Hippocampal formation (tissue), 2 donors: ENCODE data around the gene ESAM.
"Not testable (repeated sequence)": the region's sequence is repeated elsewhere in the genome, so short reads cannot be mapped to it uniquely, and the experiment has no call there.

Experiments
- DNase-seq, 2 donors: peaks; one replicate each; lab custom pipeline; 2025; lab: John Stamatoyannopoulos, UW

The ESAM gene

DNA sequence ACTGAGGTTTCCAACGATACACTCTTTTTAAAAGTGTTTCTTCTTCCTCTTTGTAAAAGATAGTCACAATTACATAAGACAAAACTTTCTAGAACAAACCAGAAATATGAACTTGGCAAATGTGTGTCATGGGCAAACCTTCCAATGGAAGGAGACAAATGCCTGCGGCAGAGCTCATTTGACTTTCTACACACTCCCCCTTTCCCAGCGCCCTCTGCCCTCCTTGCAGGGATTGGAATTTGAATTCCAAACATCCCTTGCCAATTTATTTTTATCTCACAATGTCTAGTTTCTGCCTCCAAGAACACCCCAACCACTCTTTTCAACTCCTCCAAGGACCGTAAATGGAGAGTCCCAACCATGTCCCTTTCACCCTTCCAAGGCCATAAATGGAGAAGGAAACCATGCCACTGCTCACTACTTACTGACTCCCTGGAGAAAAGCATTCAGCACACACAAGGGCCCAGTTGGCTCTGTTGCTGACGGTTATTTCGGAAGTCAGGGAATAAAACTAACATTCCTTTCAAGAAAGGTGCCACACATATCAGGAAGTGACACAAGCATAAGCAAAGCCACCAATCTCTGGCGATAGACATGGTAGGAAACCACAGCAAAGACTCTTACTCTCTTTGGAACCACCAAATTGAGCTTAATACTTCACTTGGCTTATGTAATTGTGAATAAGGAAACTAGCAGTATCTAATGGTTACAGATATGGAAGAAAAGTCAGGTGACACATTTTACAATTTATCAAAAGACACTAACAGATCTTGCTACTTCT is 15.0 kb upstream of the ESAM start:
- DNase-seq: no peak

DNA sequence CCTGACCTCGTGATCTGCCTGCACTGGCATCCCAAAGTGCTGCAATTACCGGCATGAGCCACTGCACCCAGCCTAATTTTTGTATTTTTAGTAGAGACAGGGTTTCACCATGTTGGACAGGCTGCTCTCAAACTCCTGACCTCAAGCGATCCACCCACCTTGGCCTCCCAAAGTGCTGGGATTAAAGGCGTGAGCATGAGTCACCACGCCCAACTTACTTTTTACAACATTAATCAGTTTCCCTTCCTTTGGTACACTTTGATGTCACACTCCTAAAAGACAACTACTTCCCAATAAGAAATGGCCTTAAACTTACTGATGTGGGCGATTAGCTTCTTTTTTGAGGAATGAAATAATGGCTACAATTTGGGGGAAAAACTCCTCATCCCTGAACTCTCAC is 8.9 kb upstream of the ESAM start:
- DNase-seq: not testable (repeated sequence)

DNA sequence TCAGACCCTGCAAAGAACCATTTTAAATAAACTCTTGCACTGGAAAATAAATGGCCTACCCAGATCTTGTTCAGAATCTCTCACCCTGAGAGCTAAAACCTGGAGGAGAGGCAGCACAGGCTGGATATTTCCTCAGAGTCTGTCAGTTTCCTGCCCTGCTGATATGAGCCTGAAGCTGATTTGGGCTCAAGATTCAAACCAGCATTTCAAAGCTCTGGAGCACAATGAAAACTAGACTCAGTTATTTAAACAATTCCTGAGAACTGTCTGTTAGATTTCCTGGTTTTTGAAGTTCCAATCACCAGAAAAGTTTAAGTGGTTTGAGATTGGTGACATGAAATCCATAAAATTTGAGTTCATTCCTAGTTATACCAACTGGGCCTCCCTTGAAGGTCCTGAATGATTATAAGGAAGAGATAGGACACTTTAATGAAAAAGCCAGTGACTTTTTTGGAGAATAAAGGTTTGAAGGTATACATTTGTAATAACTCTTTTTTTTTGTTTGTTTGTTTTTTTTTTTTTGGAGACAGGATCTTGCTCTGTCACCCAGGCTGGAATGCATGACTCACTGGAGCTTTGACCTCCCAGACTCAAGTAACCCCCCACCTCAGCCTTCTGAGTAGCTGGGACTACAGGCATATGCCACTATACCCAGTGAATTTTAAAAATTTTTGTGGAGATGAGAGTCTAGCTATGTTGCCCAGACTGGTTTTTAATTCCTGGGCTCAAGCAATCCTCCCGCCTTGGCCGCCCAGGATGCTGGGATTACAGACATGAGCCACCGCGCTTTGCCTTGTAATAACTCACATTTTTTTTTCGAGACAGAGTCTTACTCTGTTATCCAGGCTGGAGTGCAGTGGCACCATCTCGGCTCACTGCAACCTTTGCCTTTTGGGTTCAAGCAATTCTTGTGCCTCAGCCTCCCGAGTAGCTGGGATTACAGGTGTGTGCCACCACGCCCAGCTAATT is 8.0 kb upstream of the ESAM start:
- DNase-seq: no peak

DNA sequence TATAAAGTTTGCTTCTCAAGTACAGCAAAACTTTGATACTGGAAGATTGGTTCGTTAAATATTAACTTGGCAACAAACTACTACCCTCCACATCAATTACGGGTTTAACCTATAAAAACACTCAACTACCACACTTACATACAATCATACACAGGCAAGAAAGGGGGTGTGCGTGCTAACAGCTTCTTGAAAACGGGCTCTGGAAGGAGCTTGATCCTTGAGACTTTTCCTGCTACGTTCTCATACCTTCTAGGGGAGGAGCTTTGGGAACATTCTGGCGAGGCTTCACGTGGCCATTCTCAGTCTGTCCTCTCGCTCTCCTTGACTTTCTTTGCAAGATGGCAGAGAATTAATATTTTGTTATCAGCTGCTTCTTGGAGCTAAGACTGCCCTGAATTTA is 6.8 kb upstream of the ESAM start:
- no peak for DNase-seq

DNA sequence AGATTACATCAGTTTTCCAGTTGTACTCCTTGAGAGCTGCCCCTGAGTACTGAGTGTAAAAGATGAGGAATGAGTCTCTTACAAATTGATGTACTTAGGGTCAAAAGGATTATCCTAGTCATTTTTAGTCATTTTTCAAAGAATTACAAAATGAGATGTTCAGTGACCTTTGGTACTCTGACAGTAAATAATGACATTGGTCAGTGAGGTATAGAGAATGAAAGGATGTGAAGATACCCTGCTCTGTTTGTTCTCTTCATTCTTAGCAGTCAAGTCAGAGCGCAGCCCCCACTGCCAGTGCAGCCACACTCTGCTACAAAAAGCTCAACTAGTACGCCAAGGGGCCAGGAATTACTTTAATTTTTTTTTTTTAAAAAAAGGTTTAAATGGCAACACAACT is 4.1 kb upstream of the ESAM start:
- no peak for DNase-seq

DNA sequence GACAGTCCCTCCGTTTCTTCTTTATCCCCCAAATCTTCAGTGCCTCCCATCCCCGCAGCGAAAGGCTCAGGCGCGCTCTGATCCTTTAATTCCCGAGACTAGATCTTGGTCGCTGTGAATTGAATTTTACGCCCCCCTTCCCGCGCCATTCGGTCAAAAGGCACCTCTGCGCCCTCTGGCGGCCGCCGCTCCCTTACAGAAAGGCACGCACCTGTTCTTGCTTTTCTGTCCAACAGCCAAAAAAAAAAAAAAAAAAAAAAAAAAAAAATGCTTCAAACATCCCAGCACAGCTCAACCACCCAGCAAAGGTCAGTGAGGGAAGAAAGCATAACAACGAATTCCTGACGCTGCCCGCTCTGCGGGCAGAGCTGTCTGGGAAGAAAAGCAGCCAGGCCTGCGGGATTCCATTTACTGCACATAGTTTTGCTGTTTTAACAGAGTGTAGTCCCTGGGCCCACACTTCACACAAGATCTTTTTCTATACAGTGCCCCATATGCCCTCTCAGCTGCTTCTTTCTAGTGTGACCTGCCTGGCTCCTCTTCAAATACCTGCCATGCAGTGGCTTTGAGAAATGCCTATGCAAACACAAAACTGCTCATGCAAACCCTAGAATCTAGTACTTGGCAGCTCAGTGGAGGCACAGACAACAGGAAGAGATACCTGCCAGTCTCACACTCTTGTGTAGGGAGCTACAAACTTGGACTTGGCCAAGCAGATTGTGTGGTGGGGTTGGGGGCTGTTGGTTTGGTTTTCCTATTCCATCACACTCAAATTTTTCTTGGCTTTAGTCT is 1.3 kb upstream of the ESAM start:
- peak; percentile 38 to 47 for DNase-seq

DNA sequence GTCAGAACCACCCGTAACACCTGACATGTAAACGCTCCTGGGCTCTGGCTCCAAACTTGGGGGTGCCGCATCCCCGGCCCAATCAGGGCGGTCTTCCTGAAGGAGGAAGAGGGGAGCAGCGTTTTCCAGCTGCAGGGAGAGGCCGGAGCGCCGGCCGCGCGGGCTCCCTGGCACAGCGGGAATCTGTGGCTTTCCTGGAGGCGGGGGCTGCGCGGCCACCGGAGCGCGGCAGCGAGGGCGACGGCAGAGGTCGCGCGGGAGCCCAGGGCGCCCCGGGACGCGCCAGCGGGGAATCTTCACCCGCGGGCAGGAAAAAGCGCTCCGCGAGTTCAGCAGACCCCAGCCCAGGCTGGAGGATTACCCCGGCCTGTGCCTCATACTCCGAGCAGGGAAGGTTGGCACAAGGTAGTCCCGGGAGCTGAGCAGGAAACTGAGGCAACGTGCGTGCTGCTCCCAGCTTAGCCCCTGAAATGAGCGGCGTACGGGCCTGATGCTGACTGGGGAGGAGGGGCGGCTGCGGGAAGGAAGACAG is 600 bp upstream of the ESAM start:
- DNase-seq: no peak

DNA sequence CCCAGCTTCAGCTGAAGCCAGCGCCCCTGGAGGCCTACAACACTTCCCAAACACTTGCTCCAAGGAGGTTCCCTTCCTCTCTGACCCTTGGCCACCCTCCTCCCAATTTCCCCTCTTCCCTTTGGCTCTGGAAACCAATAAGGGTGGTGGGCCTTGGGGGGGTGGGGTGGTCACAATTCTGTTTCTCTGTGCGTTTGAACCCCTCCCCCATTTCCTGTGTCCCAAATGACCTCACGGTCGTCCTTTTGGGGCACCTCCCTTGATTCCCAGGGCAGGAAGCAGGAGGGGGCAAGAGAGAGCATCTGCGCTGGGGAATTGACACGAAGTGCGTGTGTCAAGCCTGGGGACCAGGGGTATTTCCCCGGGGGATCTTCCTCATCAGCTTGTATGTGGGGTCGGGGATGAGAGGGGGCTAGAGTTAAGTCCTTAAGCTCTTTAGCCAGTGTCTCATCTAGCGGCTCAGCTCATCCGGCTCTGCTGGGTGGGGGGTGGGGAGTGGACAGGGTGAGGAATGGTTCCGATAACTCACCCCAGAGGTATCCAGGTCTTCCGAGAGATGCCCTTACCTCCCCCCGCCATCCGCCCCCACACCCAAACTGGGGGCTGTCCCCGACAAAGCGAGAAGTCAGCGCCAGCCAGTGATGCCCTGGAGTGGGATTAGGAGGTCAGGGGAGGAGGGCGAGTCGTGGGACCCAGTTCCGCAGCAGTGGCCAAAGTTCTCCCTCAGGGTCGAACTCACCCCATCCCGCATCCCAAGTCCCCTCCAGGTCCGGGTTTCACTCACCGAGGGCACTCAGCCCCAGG is 587 bp downstream of the ESAM start:
- no peak for DNase-seq

DNA sequence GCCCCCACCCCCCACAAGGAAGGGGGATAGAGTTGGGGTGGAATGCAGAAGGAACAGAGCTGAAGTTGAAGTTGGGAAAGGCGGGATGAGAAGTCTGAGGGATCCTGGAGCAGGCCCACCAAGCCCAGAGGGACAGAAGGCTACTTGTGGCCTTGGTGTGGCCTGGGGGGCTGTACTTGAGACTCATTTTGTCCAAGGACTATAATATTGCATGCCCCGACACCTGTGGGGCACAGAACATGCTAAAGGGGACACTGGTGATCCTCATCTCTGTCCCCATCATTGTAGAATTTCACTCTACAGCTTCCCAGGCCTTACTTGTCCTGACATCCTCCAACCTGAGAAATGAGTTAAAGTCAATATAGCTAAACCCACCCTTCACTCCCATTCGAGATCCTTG is 1.3 kb downstream of the ESAM start:
- DNase-seq: no peak

DNA sequence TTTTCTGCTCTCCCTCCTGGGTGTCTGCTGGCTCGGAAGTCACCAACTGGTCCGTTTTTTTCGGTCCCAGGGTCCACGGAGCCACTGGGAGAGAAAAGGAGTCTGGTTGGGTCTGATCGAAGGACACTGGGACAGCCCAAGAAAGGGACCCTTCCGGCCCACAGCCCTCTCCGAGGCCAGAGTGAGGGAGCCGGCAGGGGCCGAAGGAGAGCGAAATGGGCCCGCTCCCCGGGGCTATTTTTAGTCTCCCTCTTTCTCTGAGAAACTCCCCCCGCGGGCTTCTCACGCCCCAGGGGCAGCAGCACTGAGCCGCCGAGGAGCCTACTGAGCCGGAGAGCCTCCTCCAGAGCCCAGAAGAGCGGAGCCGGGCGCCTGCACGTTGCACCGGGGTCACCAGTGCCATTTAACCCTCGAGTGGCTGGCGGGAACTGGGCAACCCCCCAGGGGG is 1.9 kb downstream of the ESAM start:
- no peak for DNase-seq

DNA sequence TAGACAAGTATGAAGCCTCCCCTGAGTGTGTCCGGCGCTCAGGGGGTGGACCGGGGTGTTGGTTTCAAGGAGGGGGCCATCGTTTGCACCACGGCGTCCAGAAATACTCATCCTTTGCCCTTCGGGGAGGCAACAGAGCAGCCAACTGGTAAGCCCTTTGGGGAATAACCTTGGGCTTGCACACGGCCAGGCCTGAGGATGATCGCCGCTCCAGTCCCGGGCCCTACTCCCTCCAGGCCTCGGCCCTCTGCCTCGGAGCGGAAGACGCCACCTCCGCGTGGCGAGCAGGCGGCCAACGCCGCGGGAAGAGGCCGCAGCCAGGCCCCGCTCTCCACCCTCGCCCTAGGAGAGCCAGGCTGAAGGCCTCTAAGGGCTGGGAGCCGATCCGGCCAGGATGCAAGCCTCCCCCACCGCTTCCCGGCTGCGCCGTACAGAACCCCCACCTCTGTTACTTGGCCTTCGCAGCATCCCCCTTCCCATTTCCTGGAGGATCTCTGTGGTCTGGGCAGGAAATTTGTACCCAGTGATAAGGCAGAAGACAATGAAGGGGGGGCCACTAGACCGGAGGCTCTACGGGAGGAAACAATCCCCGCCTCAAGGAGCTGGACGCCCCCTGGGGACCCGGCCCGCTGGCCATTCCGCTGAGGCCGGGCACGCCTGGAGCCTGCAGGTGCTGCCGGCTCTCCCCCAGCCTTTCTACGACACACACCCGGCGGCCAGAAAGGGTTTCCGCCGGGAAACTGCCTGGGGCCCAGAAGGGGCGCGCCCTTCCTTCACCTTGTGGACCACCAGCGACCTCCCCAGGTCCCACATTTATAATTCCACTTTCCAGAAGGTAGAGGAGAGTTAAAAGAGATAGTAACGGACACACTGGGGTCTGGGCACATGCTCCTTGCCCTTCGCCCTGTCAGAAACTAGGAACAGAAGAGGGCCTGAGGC is 2.6 kb downstream of the ESAM start:
- no peak for DNase-seq

DNA sequence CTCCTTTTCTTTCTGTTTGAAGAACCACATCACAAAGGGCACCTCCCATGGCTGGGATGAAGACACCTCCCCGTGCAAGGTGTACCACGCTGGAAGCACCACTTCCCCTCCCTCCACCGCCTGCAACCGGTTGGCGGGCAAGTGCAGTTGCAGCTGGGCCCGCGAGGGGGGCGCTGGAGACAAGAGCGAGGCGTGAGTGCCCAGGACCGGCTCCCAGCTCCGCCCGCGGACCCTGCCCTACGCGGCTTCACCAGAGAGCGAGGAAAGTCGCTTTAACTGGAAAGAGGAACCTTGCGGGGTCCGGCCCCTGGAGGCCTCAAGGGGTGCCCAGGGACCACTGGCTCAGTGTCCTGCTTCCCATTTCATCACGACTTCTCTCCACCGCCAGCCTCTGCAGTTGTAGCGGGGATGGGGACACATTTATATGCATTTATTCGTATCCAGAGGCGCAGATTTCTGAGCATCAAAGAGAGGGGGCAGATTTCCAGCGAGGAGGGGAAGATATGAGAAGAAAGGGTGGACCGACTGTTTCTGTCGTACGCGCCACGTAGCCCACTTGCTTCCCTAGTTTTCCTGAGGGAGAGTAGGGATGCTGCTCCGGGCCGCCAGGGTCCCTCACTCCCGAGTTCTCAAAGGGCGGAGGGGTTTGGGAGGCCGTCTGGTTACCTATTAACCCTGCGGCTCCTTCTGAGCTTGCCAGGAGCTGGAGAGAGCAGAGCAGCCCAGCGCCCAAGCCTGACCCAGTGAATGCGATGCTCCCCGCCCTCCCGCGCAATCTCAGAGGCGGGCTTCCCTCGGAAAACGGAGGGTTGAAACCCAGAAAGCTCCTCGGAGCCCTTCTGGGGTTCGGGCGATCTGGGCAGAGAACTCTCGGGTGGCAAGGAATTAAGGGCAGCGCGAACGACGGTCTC is 3.5 kb downstream of the ESAM start:
- peak; percentile 41 to 60 for DNase-seq

DNA sequence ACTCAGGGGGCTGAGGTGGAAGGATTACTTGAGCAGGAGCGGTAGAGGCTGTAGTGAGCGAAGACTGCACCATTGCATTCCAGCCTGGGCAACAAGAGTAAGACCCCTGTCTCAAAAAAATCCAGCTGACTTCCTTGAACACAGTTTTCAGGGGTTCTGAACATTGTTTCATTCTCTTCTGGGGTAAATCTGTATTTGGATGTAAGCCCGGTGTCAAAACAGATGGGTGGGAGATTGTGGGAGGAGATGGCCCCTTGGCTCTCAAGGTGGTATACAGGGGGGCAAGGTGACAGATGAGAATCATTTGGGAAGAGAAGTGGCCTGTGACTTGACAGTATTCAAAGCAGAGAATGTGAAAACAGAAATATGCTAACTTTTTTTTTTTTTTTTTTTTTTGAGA is 4.8 kb downstream of the ESAM start:
- DNase-seq: no peak

DNA sequence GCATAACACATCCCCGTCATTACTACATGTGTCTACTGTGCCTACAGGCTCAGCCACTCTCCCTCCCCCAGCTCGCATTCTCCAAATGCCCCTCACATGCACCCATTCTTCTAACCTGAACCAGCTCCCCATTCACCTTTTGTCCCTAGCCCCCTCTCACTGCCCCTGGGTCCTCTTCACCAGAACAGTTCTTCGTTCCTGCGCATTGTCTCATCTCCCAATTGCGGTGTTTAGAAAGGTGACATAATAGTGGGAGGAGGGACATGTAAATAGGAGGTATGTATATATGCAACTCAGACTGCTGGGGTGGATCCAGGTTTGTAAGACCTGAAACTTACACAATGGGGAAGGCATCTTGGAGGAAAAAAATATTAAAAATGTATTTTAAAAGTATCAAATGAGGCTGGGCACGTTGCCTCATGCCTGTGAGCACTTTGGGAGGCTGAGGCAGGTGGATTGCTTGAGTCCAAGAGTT is 5.3 kb downstream of the ESAM start:
- no peak for DNase-seq

DNA sequence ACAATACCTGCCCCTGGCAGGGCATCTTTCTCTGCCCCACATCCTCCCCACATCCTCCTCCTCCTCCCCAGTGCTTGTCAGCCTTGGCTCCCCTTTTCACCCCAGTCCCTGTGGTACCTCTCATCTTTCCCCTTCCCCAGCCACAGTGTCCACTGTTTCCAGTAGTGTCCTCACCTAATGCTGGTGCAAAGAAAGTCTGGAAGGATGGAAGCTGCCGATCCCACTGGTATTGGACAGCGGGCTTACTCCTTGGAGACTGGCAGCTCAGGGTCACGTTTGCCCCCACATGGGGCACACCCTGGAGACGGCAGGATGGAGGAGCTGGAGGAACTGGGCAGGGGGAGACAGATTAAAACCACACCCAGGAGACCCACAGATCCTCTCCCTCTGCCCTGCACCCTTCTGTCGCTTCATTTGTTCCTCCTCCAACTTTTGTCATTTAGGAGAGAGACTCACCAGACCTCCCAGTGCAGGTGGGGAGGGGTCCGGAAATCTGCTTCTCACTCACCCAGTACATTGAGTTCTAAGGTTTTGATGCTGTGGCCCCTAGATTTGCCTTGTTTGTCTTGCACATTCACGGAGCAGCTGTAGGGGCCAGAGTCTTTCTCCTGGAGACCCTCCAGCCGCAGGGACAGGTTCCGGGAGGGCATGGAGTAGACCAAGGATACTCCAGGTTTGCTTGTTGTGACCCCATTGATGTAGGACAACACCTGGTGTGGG is 5.9 kb downstream of the ESAM start:
- no peak for DNase-seq

DNA sequence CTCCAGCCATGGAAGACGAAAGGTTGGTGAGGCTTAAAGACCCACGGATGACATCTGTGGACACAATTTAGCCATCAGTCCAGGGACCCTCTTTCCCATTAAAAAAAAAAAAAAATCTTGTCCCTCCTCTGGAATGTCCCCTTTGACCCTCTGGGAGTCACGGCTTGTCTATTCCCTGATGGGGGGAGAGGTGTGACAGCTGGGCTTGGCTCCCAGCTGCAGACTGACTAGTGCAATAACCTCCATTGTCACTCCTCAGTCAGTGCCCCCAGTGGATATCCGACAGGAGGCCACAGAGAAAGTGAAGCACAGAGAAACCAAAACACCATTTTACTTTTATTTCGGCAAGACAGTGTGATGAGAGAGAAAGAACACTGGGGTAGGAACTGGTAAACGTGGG is 7.4 kb downstream of the ESAM start:
- DNase-seq: no peak

DNA sequence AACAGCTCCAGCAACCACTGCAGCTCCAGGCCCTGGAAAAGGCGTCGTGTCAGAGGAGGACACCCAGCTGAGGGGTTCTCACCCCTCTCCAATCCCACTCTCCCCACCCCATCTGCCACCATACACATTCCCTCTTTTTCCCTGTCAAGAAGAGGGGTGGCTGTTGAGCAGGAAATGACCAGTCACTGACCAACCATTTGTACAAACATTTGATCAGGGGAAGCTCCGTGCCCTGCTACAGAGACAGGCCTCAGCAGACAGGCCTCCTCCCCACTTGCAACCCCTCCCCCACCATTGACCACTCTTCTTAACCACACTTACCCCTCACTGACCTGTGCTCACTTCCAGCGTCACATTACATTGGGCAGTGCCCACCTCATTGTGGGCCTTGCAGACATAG is 7.8 kb downstream of the ESAM start:
- DNase-seq: no peak

DNA sequence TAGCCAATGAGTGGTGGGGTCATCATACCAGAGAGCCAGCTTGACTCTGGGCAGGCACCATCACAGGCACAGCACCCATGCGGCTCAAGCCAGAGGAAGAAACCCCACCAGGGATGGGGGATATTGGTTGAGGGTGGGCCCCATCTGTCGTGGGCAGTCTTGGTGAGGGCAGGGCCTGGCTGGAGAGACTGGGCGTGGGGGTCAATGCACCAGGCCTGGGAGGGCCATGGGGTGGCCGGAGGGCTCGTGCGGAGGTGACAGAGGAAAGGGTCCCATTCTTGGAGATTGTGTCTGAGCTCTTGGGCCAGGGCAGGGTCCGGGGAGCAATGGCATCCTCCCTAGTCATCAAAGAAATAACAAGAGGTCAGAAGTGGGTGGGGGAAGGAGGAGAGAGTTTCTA is 8.5 kb downstream of the ESAM start:
- no peak for DNase-seq
